Epithelial cell of esophagus (primary cell): Measurements from ENCODE around the gene CYP19A1.
A peak's percentile ranks its signal among the peaks of the same experiment; 100 is the strongest.

Source experiments
- DNase-seq: peaks from one replicate; pipeline ENCODE4 v3.0.0; 2010; ENCODE audit warnings: low read depth
- H3K4me3 ChIP-seq: 2 replicates; pipeline ENCODE4 v1.5.1; 2011; ENCODE audit warnings: mild to moderate bottlenecking, low read length, control low read depth
- CTCF ChIP-seq: IDR thresholded peaks from 2 replicates; pipeline ENCODE4 v1.5.1; 2011; ENCODE audit warnings: low read depth, mild to moderate bottlenecking, low read length, control low read depth, inconsistent platforms; ENCODE audit not compliant: insufficient read depth; ENCODE audit errors: missing control alignments

CYP19A1 gene

GRCh38 chr15:51307325-51307724 is 31.1 kb downstream of the CYP19A1 start:
- DNase-seq = peak; percentile 48

GRCh38 chr15:51303462-51303980 is 34.9 kb downstream of the CYP19A1 start:
- TF ChIP-seq CTCF = no peak
- no peak overlapping the region for H3K4me3 ChIP-seq
- DNase-seq = no peak

More at GRCh38 chr15:51307325-51307724, 31.1 kb downstream of the CYP19A1 start:
- TF ChIP-seq CTCF = no peak
- H3K4me3 ChIP-seq = no peak overlapping the region

GRCh38 chr15:51302480-51302879 is 35.9 kb downstream of the CYP19A1 start:
- DNase-seq = no peak
- TF ChIP-seq CTCF = no peak
- no peak overlapping the region for H3K4me3 ChIP-seq

- no peak for TF ChIP-seq CTCF
- no peak overlapping the region for H3K4me3 ChIP-seq
- DNase-seq = no peak
Measured at GRCh38 chr15:51299187-51300015, 39.0 kb downstream of the CYP19A1 start.

GRCh38 chr15:51298620-51299019 is 39.8 kb downstream of the CYP19A1 start:
- DNase-seq = no peak
- TF ChIP-seq CTCF = no peak
- H3K4me3 ChIP-seq = no peak overlapping the region

- TF ChIP-seq CTCF = no peak
- no peak for DNase-seq
- no peak overlapping the region for H3K4me3 ChIP-seq
Measured at GRCh38 chr15:51290720-51291119, 47.7 kb downstream of the CYP19A1 start.
